Measurements from ENCODE around the gene CTNND2.

DNA sequence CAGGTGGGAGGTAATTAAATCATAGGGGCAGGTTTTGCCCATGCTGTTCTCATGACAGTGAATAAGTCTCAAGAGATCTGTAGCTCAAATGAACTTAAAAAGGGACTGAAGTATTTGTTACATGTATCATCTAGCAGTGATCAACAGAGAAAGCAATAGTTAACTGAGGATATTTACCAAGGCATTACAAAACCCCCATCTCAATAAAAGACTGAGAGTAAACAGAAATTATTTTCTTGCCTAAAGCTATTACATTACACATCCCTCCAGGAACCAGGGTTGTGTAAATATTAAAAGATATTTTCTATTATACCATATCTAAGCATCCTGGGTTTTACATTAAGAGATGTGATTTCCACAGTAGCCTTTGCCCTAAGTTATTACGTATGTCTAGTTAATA lies 169.9 kb downstream of the CTNND2 start:
- TF ChIP-seq, protein P1, sequence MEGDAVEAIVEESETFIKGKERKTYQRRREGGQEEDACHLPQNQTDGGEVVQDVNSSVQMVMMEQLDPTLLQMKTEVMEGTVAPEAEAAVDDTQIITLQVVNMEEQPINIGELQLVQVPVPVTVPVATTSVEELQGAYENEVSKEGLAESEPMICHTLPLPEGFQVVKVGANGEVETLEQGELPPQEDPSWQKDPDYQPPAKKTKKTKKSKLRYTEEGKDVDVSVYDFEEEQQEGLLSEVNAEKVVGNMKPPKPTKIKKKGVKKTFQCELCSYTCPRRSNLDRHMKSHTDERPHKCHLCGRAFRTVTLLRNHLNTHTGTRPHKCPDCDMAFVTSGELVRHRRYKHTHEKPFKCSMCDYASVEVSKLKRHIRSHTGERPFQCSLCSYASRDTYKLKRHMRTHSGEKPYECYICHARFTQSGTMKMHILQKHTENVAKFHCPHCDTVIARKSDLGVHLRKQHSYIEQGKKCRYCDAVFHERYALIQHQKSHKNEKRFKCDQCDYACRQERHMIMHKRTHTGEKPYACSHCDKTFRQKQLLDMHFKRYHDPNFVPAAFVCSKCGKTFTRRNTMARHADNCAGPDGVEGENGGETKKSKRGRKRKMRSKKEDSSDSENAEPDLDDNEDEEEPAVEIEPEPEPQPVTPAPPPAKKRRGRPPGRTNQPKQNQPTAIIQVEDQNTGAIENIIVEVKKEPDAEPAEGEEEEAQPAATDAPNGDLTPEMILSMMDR (conservative IDR thresholded peaks at IDR 0.05; ENCODE audit: low read depth, low read length): no peak
- no peak for TF ChIP-seq EZH2 (IDR thresholded peaks at IDR 0.05; ENCODE audit: borderline replicate concordance, low read depth, low read length, poor library complexity, severe bottlenecking)

Data from A673 (cell line).